Measurements from ENCODE around the gene DLL3. TPM values are rescaled to one million over a fixed set of nuclear protein-coding genes. Genes with fewer than 3 reads are reported as not detected.

Gene DLL3
- total and polyA plus RNA-seq, 2 experiments from 2014 or later, result 1.2 to 2.1 TPM

DNA sequence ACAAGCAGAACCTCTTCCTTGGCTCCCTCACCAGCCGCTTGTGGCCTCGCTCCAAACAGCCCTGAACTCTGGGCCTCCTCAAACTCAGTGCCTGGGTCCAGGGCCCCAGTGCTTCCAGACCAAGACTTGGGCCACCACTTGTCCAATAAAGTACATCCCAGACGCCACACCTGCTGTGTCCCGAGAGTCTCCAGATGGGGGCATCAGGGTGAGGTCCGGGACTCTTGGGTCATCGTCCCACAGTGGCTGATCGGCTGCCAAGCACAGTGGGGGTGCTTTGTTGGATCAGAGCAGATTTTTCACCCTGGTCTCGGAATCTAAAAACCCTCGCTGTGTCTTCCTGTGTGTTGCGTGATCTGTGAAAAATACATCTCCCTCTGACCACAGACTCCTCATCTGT is 9.0 kb upstream of the DLL3 start:
- Histone ChIP-seq H3F3A (ENCODE audit: insufficient read depth) (no peaks in the 10 kb centered on the region), H3K79me2 (ENCODE audit: insufficient read depth) (peaks cover 7% of the 10 kb centered on the region; the same call in 1 of the 2 replicates), H3K4me2 (ENCODE audit: unreplicated experiment) (no peak overlapping the region), H4K20me1 (ENCODE audit: insufficient read depth) (no peaks in the 10 kb centered on the region), H3K9me2 (ENCODE audit: insufficient read depth) (no peaks in the 10 kb centered on the region), H3K27me3 (replicated peaks; ENCODE audit: insufficient read depth) (no peaks in the 10 kb centered on the region), H3K36me3 (ENCODE audit: low read depth) (no peaks in the 10 kb centered on the region; the same call in 1 of the 2 replicates), H3K9ac (no peak overlapping the region), H3K4me1 (ENCODE audit: insufficient read depth) (no peaks in the 10 kb centered on the region), H2AFZ (no peak overlapping the region), H3K4me3 (no peak overlapping the region), H3K9me3 (ENCODE audit: low read depth) (no peaks in the 10 kb centered on the region), H3K27ac (no peak overlapping the region)
- no peak for DNase-seq
- 83 to 95% methylated on average over 10 of the region's 10 CpGs for WGBS, 2 experiments (ENCODE audit: low coverage in 1 of 2, low lambda C conversion rate in 2 of 2, missing lambda C conversion rate in 2 of 2)
- no peak for TF ChIP-seq EZH2phosphoT487 (IDR thresholded peaks at IDR 0.05; ENCODE audit: insufficient read depth, low read depth)
- in situ Hi-C loops (cut with MboI), result no loop called here

DNA sequence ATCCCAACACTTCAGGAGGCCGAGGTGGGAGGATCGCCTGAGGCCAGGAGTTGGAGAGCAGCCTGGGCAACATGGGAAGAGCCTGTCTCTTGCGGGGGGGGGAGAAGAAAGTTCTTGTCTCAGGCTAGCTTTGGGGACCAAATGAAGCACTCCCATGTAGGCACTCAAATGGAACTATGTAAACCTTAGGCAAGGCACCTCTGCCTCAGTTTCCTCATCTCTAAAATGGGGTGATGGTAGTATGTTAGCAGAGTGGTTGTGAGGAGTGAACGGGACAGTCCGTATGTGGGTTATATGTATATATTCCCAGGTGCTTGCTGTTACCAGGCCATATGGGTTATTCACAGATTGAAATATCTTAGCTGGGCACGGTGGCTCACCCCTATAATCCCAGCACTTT is 6.5 kb upstream of the DLL3 start:
- no peak overlapping the region for H3K4me3 ChIP-seq
- no peaks in the 10 kb centered on the region for H3F3A ChIP-seq (ENCODE audit: insufficient read depth)
- H3K9me3 ChIP-seq (ENCODE audit: low read depth), result no peaks in the 10 kb centered on the region
- H4K20me1 ChIP-seq (ENCODE audit: insufficient read depth), result no peaks in the 10 kb centered on the region
- no peak overlapping the region for H2AFZ ChIP-seq
- no peaks in the 10 kb centered on the region; the same call in 1 of the 2 replicates for H3K36me3 ChIP-seq (ENCODE audit: low read depth)
- no peak overlapping the region for H3K4me2 ChIP-seq (ENCODE audit: unreplicated experiment)
- in situ Hi-C loops (cut with MboI), result no loop called here
- H3K27ac ChIP-seq, result no peak overlapping the region
- DNase-seq, result no peak
- peaks cover 12% of the 10 kb centered on the region; the same call in 1 of the 2 replicates for H3K27me3 ChIP-seq (replicated peaks; ENCODE audit: insufficient read depth)
- H3K9me2 ChIP-seq (ENCODE audit: insufficient read depth), result no peaks in the 10 kb centered on the region
- 91 to 94% methylated on average over 6 of the region's 6 CpGs for WGBS, 2 experiments (ENCODE audit: low coverage in 1 of 2, low lambda C conversion rate in 2 of 2, missing lambda C conversion rate in 2 of 2)
- H3K79me2 ChIP-seq (ENCODE audit: insufficient read depth), result no peaks in the 10 kb centered on the region
- no peak for TF ChIP-seq EZH2 (IDR thresholded peaks at IDR 0.05; ENCODE audit: insufficient read depth, poor library complexity, severe bottlenecking)
- no peak for TF ChIP-seq EZH2phosphoT487 (IDR thresholded peaks at IDR 0.05; ENCODE audit: insufficient read depth, low read depth)
- H3K9ac ChIP-seq, result no peak overlapping the region
- no peaks in the 10 kb centered on the region for H3K4me1 ChIP-seq (ENCODE audit: insufficient read depth)

DNA sequence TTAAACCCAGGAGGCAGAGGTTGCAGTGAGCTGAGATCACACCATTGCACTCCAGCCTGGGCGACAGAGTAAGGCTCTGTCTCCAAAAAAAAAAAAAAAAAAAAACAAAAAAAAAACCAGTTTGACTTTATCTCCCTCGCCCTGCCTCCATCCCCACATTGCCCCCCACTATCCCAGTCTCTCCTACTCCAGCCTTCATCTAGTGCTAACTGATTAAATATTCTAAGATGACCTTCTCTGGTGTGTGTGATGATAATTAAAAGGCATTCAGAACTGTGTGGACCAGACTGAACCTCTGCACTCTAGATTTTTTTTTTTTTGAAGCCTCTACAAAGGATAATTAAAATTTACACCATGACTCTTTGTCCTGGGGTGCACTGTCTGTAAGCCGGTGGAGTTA is 6.0 kb upstream of the DLL3 start:
- in situ Hi-C loops (cut with MboI), result no loop called here
- Histone ChIP-seq H2AFZ (no peak overlapping the region), H3K4me3 (no peak overlapping the region), H3K4me1 (ENCODE audit: insufficient read depth) (no peaks in the 10 kb centered on the region), H4K20me1 (ENCODE audit: insufficient read depth) (no peaks in the 10 kb centered on the region), H3K27me3 (replicated peaks; ENCODE audit: insufficient read depth) (peaks cover 17% of the 10 kb centered on the region), H3F3A (ENCODE audit: insufficient read depth) (no peaks in the 10 kb centered on the region), H3K9me2 (ENCODE audit: insufficient read depth) (no peaks in the 10 kb centered on the region), H3K79me2 (ENCODE audit: insufficient read depth) (no peaks in the 10 kb centered on the region), H3K9ac (no peak overlapping the region), H3K9me3 (ENCODE audit: low read depth) (no peaks in the 10 kb centered on the region), H3K36me3 (ENCODE audit: low read depth) (no peaks in the 10 kb centered on the region; the same call in 1 of the 2 replicates), H3K4me2 (ENCODE audit: unreplicated experiment) (no peak overlapping the region), H3K27ac (no peak overlapping the region)
- DNase-seq, result no peak
- 73 to 75% methylated on average over 3 of the region's 3 CpGs for WGBS, 2 experiments (ENCODE audit: low coverage in 1 of 2, low lambda C conversion rate in 2 of 2, missing lambda C conversion rate in 2 of 2)
- no peak for TF ChIP-seq EZH2phosphoT487 (IDR thresholded peaks at IDR 0.05; ENCODE audit: insufficient read depth, low read depth)
- TF ChIP-seq EZH2 (IDR thresholded peaks at IDR 0.05; ENCODE audit: insufficient read depth, poor library complexity, severe bottlenecking), result no peak

DNA sequence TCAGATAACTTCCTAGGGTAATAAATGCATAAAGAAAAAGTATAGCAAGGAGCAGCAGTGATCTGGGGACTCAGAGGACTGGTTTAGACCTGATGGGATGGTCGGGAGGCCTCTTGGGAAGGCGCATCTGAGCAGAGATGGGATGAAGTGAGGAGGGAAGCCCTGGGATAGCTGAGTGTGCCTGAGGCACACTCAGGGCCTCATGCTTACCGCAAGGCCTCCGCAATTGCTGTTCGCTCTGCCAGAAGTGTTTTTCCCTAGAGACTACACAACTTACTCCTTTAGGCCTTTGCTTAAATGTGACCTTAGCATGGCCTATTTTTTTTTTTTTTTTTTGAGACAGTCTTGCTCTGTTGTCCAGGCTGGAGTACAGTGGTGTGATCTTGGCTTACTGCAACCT is 4.1 kb upstream of the DLL3 start:
- H3K79me2 ChIP-seq (ENCODE audit: insufficient read depth), result no peaks in the 10 kb centered on the region
- 0 out of 2 replicates have a peak, but pooled peaks cover 5% of the 10 kb centered on the region for H3K4me1 ChIP-seq (ENCODE audit: insufficient read depth)
- DNase-seq, result no peak

DNA sequence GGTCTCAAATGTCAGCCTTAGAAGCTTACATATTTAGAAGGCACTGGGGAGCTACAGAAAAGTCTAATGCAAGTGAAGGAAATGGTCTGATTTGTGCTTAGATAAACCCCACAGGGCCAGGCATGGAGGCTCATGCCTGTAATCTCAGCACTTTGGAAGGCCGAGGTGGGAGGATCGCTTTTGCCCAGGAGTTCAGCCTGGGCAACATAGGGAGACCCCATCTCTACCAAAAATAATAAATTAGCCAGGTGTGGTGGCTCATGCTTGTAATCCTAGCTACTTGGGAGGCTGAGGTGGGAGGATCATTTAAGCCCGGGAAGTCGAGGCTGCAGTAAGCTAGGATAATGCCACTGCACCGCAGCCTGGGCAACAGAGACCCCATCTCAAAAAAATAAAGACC is 2.7 kb upstream of the DLL3 start:
- Histone ChIP-seq H3K27me3 (replicated peaks; ENCODE audit: insufficient read depth) (peaks cover 45% of the 10 kb centered on the region), H3K9me2 (ENCODE audit: insufficient read depth) (no peaks in the 10 kb centered on the region), H2AFZ (no peak overlapping the region), H3K27ac (no peak overlapping the region), H4K20me1 (ENCODE audit: insufficient read depth) (no peaks in the 10 kb centered on the region), H3K4me3 (no peak overlapping the region), H3K9me3 (ENCODE audit: low read depth) (no peaks in the 10 kb centered on the region), H3F3A (ENCODE audit: insufficient read depth) (no peaks in the 10 kb centered on the region), H3K4me2 (ENCODE audit: unreplicated experiment) (no peak overlapping the region), H3K9ac (no peak overlapping the region), H3K36me3 (ENCODE audit: low read depth) (no peaks in the 10 kb centered on the region; the same call in 1 of the 2 replicates), H3K4me1 (ENCODE audit: insufficient read depth) (0 out of 2 replicates have a peak, but pooled peaks cover 5% of the 10 kb centered on the region), H3K79me2 (ENCODE audit: insufficient read depth) (no peaks in the 10 kb centered on the region)
- WGBS, 2 experiments (ENCODE audit: low coverage in 1 of 2, low lambda C conversion rate in 2 of 2, missing lambda C conversion rate in 2 of 2), result 46 to 54% methylated on average over 5 of the region's 5 CpGs
- no peak for DNase-seq
- no peak for TF ChIP-seq EZH2 (IDR thresholded peaks at IDR 0.05; ENCODE audit: insufficient read depth, poor library complexity, severe bottlenecking)
- no peak for TF ChIP-seq EZH2phosphoT487 (IDR thresholded peaks at IDR 0.05; ENCODE audit: insufficient read depth, low read depth)
- in situ Hi-C loops (cut with MboI), result no loop called here

More for the DNA sequence above, 4.1 kb upstream of the DLL3 start:
- no peaks in the 10 kb centered on the region for H3K9me3 ChIP-seq (ENCODE audit: low read depth)
- no peaks in the 10 kb centered on the region for H3K9me2 ChIP-seq (ENCODE audit: insufficient read depth)
- TF ChIP-seq EZH2phosphoT487 (IDR thresholded peaks at IDR 0.05; ENCODE audit: insufficient read depth, low read depth) (no peak), EZH2 (IDR thresholded peaks at IDR 0.05; ENCODE audit: insufficient read depth, poor library complexity, severe bottlenecking) (no peak)
- WGBS, 2 experiments (ENCODE audit: low coverage in 1 of 2, low lambda C conversion rate in 2 of 2, missing lambda C conversion rate in 2 of 2), result 60 to 63% methylated on average over 5 of the region's 5 CpGs
- H3K4me3 ChIP-seq, result no peak overlapping the region
- no peak overlapping the region for H3K27ac ChIP-seq
- no peak overlapping the region for H3K9ac ChIP-seq
- no peaks in the 10 kb centered on the region for H3F3A ChIP-seq (ENCODE audit: insufficient read depth)
- H3K36me3 ChIP-seq (ENCODE audit: low read depth), result no peaks in the 10 kb centered on the region; the same call in 1 of the 2 replicates
- in situ Hi-C loops (cut with MboI), result no loop called here
- no peak overlapping the region for H2AFZ ChIP-seq
- H3K4me2 ChIP-seq (ENCODE audit: unreplicated experiment), result no peak overlapping the region
- H3K27me3 ChIP-seq (replicated peaks; ENCODE audit: insufficient read depth), result peaks cover 35% of the 10 kb centered on the region
- no peaks in the 10 kb centered on the region for H4K20me1 ChIP-seq (ENCODE audit: insufficient read depth)
